Ishikawa (cell line): Measurements from ENCODE around the gene CNOT1.

Source experiments
- CEBPB ChIP-seq: IDR thresholded peaks from 2 replicates; pipeline ENCODE4 v1.6.1; 2012
- CREB1 ChIP-seq: IDR thresholded peaks from 2 replicates; pipeline ENCODE4 v1.6.1; 2012; ENCODE audit warnings: low read depth
- EGR1 ChIP-seq: IDR thresholded peaks from 2 replicates; pipeline ENCODE4 v1.6.1; 2012
- EP300 ChIP-seq: IDR thresholded peaks from 2 replicates; pipeline ENCODE4 v1.6.1; 2012; ENCODE audit warnings: borderline replicate concordance
- FOXM1 ChIP-seq: IDR thresholded peaks from 2 replicates; pipeline ENCODE4 v1.6.1; 2012; ENCODE audit warnings: low read depth, borderline replicate concordance
- NFIC ChIP-seq: IDR thresholded peaks from 2 replicates; pipeline ENCODE4 v1.6.1; 2012
- RAD21 ChIP-seq: IDR thresholded peaks from 2 replicates; pipeline ENCODE4 v1.6.1; 2012; ENCODE audit warnings: low read depth
- TAF1 ChIP-seq: IDR thresholded peaks from 2 replicates; pipeline ENCODE4 v1.6.1; 2012; ENCODE audit warnings: low read depth, mild to moderate bottlenecking
- TCF12 ChIP-seq: IDR thresholded peaks from 2 replicates; pipeline ENCODE4 v1.6.1; 2012; ENCODE audit warnings: low read depth
- TEAD4 ChIP-seq: IDR thresholded peaks from 2 replicates; pipeline ENCODE4 v1.6.1; 2012
- YY1 ChIP-seq: IDR thresholded peaks from 2 replicates; pipeline ENCODE4 v1.6.1; 2012; ENCODE audit warnings: low read depth
- ZBTB7A ChIP-seq: IDR thresholded peaks from 2 replicates; pipeline ENCODE4 v1.6.1; 2012; ENCODE audit warnings: low read depth
- TF ChIP-seq, protein P1 (sequence below): IDR thresholded peaks from 2 replicates; pipeline ENCODE4 v1.6.1; 2012
- TF ChIP-seq, protein P2 (sequence below): IDR thresholded peaks from 2 replicates; pipeline ENCODE4 v1.6.1; 2012
- TF ChIP-seq, protein P3 (sequence below): IDR thresholded peaks from 2 replicates; pipeline ENCODE4 v1.6.1; 2012; ENCODE audit warnings: low read depth, mild to moderate bottlenecking

CNOT1 gene

DNA sequence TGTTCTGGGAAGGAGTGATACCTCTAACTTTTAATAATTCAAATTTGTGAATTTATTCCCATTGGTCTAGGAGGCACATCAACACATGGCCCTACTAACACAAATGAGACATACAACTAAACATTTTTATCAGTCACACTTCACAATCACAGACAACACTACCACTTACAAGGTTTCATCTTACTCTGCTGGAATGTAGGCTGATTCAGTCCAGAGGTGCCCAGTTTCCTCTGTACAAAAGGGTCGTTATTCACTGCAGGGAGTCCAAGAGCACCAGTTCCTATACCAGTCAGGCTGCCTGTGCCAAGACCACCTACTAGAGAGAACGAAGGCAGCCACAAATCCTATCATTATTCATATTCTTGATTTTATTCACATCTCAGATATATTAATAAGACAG is 72.9 kb downstream of the CNOT1 start:
- TF ChIP-seq RAD21 (no peak), YY1 (no peak), FOXM1 (no peak), TAF1 (no peak)
- TF ChIP-seq, protein P1, sequence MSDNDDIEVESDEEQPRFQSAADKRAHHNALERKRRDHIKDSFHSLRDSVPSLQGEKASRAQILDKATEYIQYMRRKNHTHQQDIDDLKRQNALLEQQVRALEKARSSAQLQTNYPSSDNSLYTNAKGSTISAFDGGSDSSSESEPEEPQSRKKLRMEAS, result no peak

DNA sequence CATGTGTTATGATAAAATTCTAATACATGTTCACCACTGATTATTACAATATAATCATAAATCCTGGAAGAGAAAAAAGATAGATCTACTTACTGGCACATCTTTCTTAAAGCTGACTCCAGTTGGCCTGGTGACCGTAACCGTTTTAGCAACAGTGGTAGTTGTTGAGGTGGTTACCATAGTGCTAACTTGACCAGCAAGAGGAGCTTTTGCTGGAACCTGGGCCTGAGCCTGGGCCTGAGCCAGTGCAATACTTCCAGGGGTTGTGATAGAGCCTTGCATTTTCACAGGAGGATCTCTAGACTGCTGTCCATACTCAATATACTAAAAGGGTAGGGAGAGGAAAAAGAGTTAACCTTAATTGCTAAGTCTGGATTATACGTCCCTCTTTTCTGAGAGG is 78.1 kb downstream of the CNOT1 start:
- TF ChIP-seq, protein P1, result no peak
- TF ChIP-seq TCF12, result no peak
- TF ChIP-seq, protein P2, sequence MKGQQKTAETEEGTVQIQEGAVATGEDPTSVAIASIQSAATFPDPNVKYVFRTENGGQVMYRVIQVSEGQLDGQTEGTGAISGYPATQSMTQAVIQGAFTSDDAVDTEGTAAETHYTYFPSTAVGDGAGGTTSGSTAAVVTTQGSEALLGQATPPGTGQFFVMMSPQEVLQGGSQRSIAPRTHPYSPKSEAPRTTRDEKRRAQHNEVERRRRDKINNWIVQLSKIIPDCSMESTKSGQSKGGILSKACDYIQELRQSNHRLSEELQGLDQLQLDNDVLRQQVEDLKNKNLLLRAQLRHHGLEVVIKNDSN, result no peak

DNA sequence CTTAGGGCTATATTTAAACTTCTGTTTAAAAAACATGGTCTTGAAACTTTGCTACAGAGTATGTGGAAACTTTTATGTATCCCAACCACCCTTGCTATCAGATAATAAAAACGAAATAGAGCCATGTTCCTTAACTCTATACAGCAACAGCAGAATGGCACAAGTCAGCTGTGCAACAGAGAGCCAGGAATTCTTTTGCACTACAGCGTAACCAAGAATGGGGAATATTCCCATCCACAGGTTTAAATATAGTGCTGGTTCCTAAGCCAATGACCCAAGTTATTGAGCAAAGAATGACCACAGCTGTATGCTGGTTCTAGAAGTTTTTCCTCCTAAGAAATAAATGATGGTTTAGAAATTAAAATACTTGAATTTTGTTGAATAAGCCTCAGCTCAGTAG is 81.2 kb downstream of the CNOT1 start:
- TF ChIP-seq FOXM1, result no peak
- TF ChIP-seq TEAD4, result no peak
- no peak for TF ChIP-seq NFIC
- TF ChIP-seq YY1, result no peak
- no peak for TF ChIP-seq RAD21
- TF ChIP-seq TCF12, result no peak
- no peak for TF ChIP-seq EGR1

DNA sequence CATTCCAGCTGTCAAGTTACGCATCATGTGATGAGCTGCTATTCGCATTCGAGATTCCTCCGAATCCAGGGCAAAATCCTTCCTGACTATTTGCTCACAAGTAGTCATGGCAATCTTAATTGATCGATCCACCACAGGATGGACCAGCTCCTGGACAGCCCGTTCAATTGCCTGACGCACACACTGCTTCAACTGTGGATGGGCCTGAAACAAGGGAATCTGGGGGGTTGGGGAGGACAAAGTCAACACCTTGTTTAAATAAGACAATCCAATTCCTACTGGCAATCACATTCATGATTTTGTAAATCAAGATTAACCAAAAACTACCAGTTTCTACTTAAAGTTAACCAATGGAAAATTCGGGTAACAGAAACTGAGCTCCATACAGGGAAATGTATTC is 85.9 kb downstream of the CNOT1 start:
- TF ChIP-seq CEBPB (no peak), TCF12 (no peak), EP300 (no peak), FOXM1 (no peak), RAD21 (no peak), YY1 (no peak), TAF1 (no peak), CREB1 (no peak), TEAD4 (no peak), NFIC (no peak), EGR1 (no peak), ZBTB7A (no peak)
- TF ChIP-seq, protein P1, result no peak
- TF ChIP-seq, protein P2, result no peak
- TF ChIP-seq, protein P3, sequence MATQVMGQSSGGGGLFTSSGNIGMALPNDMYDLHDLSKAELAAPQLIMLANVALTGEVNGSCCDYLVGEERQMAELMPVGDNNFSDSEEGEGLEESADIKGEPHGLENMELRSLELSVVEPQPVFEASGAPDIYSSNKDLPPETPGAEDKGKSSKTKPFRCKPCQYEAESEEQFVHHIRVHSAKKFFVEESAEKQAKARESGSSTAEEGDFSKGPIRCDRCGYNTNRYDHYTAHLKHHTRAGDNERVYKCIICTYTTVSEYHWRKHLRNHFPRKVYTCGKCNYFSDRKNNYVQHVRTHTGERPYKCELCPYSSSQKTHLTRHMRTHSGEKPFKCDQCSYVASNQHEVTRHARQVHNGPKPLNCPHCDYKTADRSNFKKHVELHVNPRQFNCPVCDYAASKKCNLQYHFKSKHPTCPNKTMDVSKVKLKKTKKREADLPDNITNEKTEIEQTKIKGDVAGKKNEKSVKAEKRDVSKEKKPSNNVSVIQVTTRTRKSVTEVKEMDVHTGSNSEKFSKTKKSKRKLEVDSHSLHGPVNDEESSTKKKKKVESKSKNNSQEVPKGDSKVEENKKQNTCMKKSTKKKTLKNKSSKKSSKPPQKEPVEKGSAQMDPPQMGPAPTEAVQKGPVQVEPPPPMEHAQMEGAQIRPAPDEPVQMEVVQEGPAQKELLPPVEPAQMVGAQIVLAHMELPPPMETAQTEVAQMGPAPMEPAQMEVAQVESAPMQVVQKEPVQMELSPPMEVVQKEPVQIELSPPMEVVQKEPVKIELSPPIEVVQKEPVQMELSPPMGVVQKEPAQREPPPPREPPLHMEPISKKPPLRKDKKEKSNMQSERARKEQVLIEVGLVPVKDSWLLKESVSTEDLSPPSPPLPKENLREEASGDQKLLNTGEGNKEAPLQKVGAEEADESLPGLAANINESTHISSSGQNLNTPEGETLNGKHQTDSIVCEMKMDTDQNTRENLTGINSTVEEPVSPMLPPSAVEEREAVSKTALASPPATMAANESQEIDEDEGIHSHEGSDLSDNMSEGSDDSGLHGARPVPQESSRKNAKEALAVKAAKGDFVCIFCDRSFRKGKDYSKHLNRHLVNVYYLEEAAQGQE, result no peak

- no peak for TF ChIP-seq FOXM1
- TF ChIP-seq, protein P2, result no peak
- TF ChIP-seq EP300, result no peak
- TF ChIP-seq TCF12, result no peak
- TF ChIP-seq, protein P3, result no peak
- TF ChIP-seq CREB1, result no peak
- TF ChIP-seq RAD21, result no peak
- TF ChIP-seq TEAD4, result no peak
- TF ChIP-seq EGR1, result no peak
- no peak for TF ChIP-seq TAF1
- no peak for TF ChIP-seq CEBPB
Observed at GRCh38 chr16:58542291-58542690, 87.3 kb downstream of the CNOT1 start.

GRCh38 chr16:58541711-58542110 is 87.9 kb downstream of the CNOT1 start:
- no peak for TF ChIP-seq YY1
- TF ChIP-seq CREB1, result no peak
- TF ChIP-seq TEAD4, result no peak
- TF ChIP-seq EP300, result no peak
- no peak for TF ChIP-seq TCF12
- TF ChIP-seq, protein P3, result no peak
- no peak for TF ChIP-seq RAD21
- TF ChIP-seq EGR1, result no peak
- no peak for TF ChIP-seq ZBTB7A
